OCI-LY1 (cell line): ENCODE results near the gene IFNGR2.

Experiments
- H2AFZ ChIP-seq: fragments of 200-600 bp; sonication (generic), shearing (Covaris generic); 2 replicates; pipeline ENCODE4 v1.6.0; 2014; ENCODE audit warnings: antibody characterized with exemption, mild to moderate bottlenecking, low read length
- H3F3A ChIP-seq: fragments of 200-600 bp; sonication (generic), shearing (Covaris generic); 2 replicates; pipeline ENCODE4 v1.6.0; 2014; ENCODE audit warnings: mild to moderate bottlenecking, antibody characterized with exemption, low read length, moderate library complexity; ENCODE audit not compliant: insufficient read depth
- H3K27ac ChIP-seq: fragments of 200-600 bp; sonication (generic); 2 replicates; pipeline ENCODE4 v1.5.1; 2014; ENCODE audit warnings: low read length, mixed run types, mild to moderate bottlenecking, low read depth; ENCODE audit not compliant: poor library complexity, severe bottlenecking
- H3K27me3 ChIP-seq: fragments of 200-600 bp; sonication (generic); 2 replicates; pipeline ENCODE4 v1.6.0; 2014; ENCODE audit warnings: antibody characterized with exemption, mild to moderate bottlenecking, low read length, moderate library complexity; ENCODE audit not compliant: insufficient read depth
- H3K36me3 ChIP-seq: fragments of 200-600 bp; sonication (generic); 2 replicates; pipeline ENCODE4 v1.6.1; 2014; ENCODE audit warnings: mild to moderate bottlenecking, antibody characterized with exemption, low read length, moderate library complexity, mixed read lengths; ENCODE audit not compliant: insufficient read depth
- H3K4me1 ChIP-seq: fragments of 200-600 bp; sonication (generic); 2 replicates; pipeline ENCODE4 v1.5.1; 2014; ENCODE audit warnings: mild to moderate bottlenecking, low read length, moderate library complexity; ENCODE audit not compliant: insufficient read depth, severe bottlenecking
- H3K4me2 ChIP-seq: fragments of 200-600 bp; sonication (generic), shearing (Covaris generic); 2 replicates; pipeline ENCODE4 v1.6.1; 2014; ENCODE audit warnings: low read length
- H3K4me3 ChIP-seq: fragments of 200-600 bp; sonication (generic); 2 replicates; pipeline ENCODE4 v1.5.1; 2014; ENCODE audit warnings: low read length, low read depth, mild to moderate bottlenecking, mixed read lengths; ENCODE audit not compliant: poor library complexity, severe bottlenecking
- H3K79me2 ChIP-seq: fragments of 200-600 bp; shearing (Covaris generic); 2 replicates; pipeline ENCODE4 v1.6.1; 2016; ENCODE audit warnings: mixed run types, low read length, mixed read lengths; ENCODE audit not compliant: insufficient read depth
- H3K9ac ChIP-seq: fragments of 200-600 bp; sonication (generic), shearing (Covaris generic); 2 replicates; pipeline ENCODE4 v1.6.1; 2014; ENCODE audit warnings: mild to moderate bottlenecking, low read length, mixed read lengths
- H3K9me2 ChIP-seq: fragments of 200-600 bp; sonication (generic), shearing (Covaris generic); 2 replicates; pipeline ENCODE4 v1.6.1; 2014; ENCODE audit warnings: low read depth, mild to moderate bottlenecking, low read length, mixed read lengths
- H3K9me3 ChIP-seq: fragments of 200-600 bp; shearing (Covaris generic); 2 replicates; pipeline ENCODE4 v1.6.1; 2014; ENCODE audit warnings: low read length, mixed read lengths
- H4K20me1 ChIP-seq: fragments of 200-600 bp; sonication (generic), shearing (Covaris generic); 2 replicates; pipeline ENCODE4 v1.6.0; 2016; ENCODE audit warnings: mild to moderate bottlenecking, low read length; ENCODE audit not compliant: insufficient read depth
- EZH2 ChIP-seq: fragments of 200-600 bp; sonication (generic), shearing (Covaris generic); IDR thresholded peaks from 2 replicates; pipeline ENCODE4 v1.8.0; 2017; ENCODE audit warnings: borderline replicate concordance, mixed run types, mild to moderate bottlenecking, antibody characterized with exemption, low read length, moderate library complexity, mixed read lengths
- TF ChIP-seq, protein P1 (sequence below): fragments of 200-600 bp; sonication (generic), shearing (Covaris generic); IDR thresholded peaks from 2 replicates; pipeline ENCODE4 v1.5.1; 2017; ENCODE audit warnings: mild to moderate bottlenecking, antibody characterized with exemption, low read length, moderate library complexity, mixed read lengths

IFNGR2 gene

DNA sequence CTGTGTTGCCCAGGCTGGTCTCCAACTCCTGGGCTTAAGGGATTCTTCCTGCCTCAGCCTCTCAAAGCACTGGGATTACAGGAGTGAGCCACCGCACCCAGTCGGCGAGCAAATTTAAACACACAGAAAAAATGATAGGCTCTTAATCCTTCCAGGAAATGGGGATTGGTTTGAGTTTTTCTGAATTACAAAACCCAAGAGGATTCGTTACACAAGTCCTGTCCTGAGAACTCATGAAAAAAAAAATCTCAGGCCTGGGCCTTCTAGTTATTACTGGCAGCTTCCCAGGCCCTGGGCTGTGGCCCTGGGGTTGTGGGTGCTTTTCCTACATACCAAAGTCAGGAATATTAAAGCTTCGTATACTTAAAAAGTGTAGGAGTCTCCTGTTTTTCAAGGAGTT, 6.3 kb upstream of the IFNGR2 start:
- Histone ChIP-seq H3K9ac (no peak overlapping the region), H3K4me3 (no peak overlapping the region), H4K20me1 (no peaks in the 10 kb centered on the region), H3K9me3 (no peaks in the 10 kb centered on the region), H2AFZ (no peak overlapping the region), H3F3A (no peaks in the 10 kb centered on the region; the same call in 1 of the 2 replicates), H3K4me2 (no peak overlapping the region), H3K27ac (no peak overlapping the region), H3K27me3 (no peaks in the 10 kb centered on the region), H3K36me3 (no peaks in the 10 kb centered on the region), H3K9me2 (no peaks in the 10 kb centered on the region), H3K4me1 (peaks cover 26% of the 10 kb centered on the region), H3K79me2 (no peaks in the 10 kb centered on the region)
- TF ChIP-seq EZH2: no peak
- TF ChIP-seq, protein P1, sequence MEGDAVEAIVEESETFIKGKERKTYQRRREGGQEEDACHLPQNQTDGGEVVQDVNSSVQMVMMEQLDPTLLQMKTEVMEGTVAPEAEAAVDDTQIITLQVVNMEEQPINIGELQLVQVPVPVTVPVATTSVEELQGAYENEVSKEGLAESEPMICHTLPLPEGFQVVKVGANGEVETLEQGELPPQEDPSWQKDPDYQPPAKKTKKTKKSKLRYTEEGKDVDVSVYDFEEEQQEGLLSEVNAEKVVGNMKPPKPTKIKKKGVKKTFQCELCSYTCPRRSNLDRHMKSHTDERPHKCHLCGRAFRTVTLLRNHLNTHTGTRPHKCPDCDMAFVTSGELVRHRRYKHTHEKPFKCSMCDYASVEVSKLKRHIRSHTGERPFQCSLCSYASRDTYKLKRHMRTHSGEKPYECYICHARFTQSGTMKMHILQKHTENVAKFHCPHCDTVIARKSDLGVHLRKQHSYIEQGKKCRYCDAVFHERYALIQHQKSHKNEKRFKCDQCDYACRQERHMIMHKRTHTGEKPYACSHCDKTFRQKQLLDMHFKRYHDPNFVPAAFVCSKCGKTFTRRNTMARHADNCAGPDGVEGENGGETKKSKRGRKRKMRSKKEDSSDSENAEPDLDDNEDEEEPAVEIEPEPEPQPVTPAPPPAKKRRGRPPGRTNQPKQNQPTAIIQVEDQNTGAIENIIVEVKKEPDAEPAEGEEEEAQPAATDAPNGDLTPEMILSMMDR: no peak

DNA sequence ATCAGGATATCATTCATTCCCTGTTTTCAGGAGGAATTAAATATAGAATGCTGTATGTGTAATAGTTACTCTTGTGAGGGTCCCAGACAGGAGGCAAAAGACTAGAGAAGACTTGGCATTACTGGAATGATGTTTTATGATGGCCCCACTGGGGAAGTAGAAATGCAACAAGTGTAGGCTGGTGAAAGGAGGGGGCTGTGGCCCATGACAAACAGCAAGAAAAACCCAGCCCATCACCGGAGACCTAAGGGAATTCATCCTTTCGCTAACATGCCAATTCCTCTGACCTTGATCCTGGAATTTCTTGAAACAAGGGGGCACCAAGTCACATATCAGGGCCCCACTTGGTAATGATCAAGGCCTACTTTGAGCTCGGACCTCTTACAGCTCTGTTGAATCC, 5.5 kb upstream of the IFNGR2 start:
- Histone ChIP-seq H3K36me3 (no peaks in the 10 kb centered on the region), H3K27ac (no peak overlapping the region), H3K9ac (no peak overlapping the region), H2AFZ (no peak overlapping the region), H3K4me1 (peaks cover 34% of the 10 kb centered on the region), H3K9me3 (no peaks in the 10 kb centered on the region), H3F3A (no peaks in the 10 kb centered on the region; the same call in 1 of the 2 replicates), H4K20me1 (no peaks in the 10 kb centered on the region), H3K4me2 (no peak overlapping the region), H3K79me2 (no peaks in the 10 kb centered on the region), H3K27me3 (no peaks in the 10 kb centered on the region), H3K4me3 (no peak overlapping the region), H3K9me2 (no peaks in the 10 kb centered on the region)
- TF ChIP-seq, protein P1: no peak
- TF ChIP-seq EZH2: no peak

GRCh38 chr21:33398361-33398760, 4.9 kb upstream of the IFNGR2 start:
- H4K20me1 ChIP-seq: no peaks in the 10 kb centered on the region
- no peaks in the 10 kb centered on the region for H3K9me2 ChIP-seq
- no peaks in the 10 kb centered on the region; the same call in 1 of the 2 replicates for H3F3A ChIP-seq
- H3K79me2 ChIP-seq: no peaks in the 10 kb centered on the region
- no peaks in the 10 kb centered on the region for H3K27me3 ChIP-seq
- TF ChIP-seq, protein P1: no peak
- TF ChIP-seq EZH2: no peak
- H3K27ac ChIP-seq: no peak overlapping the region
- H3K9me3 ChIP-seq: no peaks in the 10 kb centered on the region
- H3K4me3 ChIP-seq: no peak overlapping the region
- no peak overlapping the region for H2AFZ ChIP-seq
- H3K9ac ChIP-seq: no peak overlapping the region
- peaks cover 36% of the 10 kb centered on the region for H3K4me1 ChIP-seq
- H3K36me3 ChIP-seq: no peaks in the 10 kb centered on the region
- H3K4me2 ChIP-seq: no peak overlapping the region
